Nephron (organoid): ENCODE data around the gene SFXN1.

Experiments used
- H3K27ac Mint-ChIP-seq, 3 experiments: 2 replicates each; pipeline ENCODE4 v1.8.0; 2020; ENCODE audit warnings: mixed read lengths in 3 of 3, mild to moderate bottlenecking in 2 of 3, moderate library complexity in 1 of 3
- H3K27me3 Mint-ChIP-seq: 2 replicates; pipeline ENCODE4 v1.8.0; 2021; ENCODE audit warnings: low read depth, mild to moderate bottlenecking, moderate library complexity, mixed read lengths
- H3K36me3 Mint-ChIP-seq: 2 replicates; pipeline ENCODE4 v1.8.0; 2020; ENCODE audit warnings: low read depth, mixed read lengths
- H3K4me1 Mint-ChIP-seq: 2 replicates; pipeline ENCODE4 v1.8.0; 2020; ENCODE audit warnings: mixed read lengths
- H3K4me3 Mint-ChIP-seq, 3 experiments: 2 replicates each; pipeline ENCODE4 v1.8.0; 2020; ENCODE audit warnings: mild to moderate bottlenecking in 3 of 3, mixed read lengths in 3 of 3, moderate library complexity in 2 of 3
- H3K9me3 Mint-ChIP-seq: 2 replicates; pipeline ENCODE4 v1.8.0; 2020; ENCODE audit warnings: mixed read lengths
- TF ChIP-seq, protein P1 (sequence below), 3 experiments: fragments of 200-600 bp; sonication (generic); IDR thresholded peaks; one replicate each; pipeline ENCODE4 v1.5.0; 2021; ENCODE audit warnings: antibody characterized with exemption in 3 of 3; ENCODE audit not compliant: unreplicated experiment in 3 of 3

Gene SFXN1

GRCh38 chr5:175548626-175549311 lies 70.4 kb downstream of the SFXN1 start:
- Mint-ChIP-seq H3K27me3 (peaks cover 30% of the 10 kb centered on the region), H3K4me3 (peak overlapping the region in 2 of 3 experiments; percentile 26 to 44), H3K27ac (no peak overlapping the region)

DNA sequence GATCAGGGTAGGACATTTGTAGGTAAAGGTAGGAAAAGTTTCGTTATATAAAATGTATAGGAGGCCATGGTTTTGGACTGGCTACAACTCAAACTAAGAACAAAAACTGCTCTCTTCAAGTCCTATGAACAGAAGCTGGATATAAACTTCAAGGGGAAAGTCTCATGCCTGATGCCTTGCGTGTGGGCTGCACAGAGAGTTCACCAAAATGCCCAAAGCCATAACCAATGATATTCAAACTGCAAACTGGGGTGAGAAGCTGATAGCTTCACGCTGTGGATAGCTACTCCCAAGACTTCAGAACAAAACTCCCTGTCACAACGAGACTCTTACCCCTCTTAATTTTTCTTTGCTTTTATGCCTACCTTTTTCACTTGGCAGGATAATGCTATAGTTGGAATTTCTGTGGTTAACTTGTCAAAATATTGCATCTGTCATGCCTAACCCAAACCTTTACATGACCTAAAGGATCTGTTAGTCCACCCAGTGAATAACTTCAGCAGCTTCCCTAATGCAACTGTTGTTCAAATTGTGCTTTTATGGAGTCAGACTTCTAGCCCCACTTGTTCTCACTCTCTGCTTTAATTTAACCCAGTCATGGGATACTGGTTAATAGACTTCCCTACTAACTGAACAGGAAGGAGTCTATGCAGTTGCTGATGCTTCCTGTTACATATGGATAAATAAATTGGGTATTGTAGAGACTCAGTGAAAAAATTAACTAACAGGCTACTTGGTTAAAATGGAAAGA lies 71.9 kb downstream of the SFXN1 start:
- TF ChIP-seq, protein P1, sequence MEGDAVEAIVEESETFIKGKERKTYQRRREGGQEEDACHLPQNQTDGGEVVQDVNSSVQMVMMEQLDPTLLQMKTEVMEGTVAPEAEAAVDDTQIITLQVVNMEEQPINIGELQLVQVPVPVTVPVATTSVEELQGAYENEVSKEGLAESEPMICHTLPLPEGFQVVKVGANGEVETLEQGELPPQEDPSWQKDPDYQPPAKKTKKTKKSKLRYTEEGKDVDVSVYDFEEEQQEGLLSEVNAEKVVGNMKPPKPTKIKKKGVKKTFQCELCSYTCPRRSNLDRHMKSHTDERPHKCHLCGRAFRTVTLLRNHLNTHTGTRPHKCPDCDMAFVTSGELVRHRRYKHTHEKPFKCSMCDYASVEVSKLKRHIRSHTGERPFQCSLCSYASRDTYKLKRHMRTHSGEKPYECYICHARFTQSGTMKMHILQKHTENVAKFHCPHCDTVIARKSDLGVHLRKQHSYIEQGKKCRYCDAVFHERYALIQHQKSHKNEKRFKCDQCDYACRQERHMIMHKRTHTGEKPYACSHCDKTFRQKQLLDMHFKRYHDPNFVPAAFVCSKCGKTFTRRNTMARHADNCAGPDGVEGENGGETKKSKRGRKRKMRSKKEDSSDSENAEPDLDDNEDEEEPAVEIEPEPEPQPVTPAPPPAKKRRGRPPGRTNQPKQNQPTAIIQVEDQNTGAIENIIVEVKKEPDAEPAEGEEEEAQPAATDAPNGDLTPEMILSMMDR (IDR thresholded peaks at IDR 0.05; ENCODE audit: unreplicated experiment in 3 of 3) = no peak
- peaks cover 7% of the 10 kb centered on the region for H3K9me3 Mint-ChIP-seq
- no peak overlapping the region for H3K4me3 Mint-ChIP-seq
- no peaks in the 10 kb centered on the region for H3K36me3 Mint-ChIP-seq
- peaks cover 34% of the 10 kb centered on the region for H3K27me3 Mint-ChIP-seq
- no peaks in the 10 kb centered on the region for H3K4me1 Mint-ChIP-seq
- no peak overlapping the region for H3K27ac Mint-ChIP-seq

More at GRCh38 chr5:175548626-175549311, 70.4 kb downstream of the SFXN1 start:
- H3K9me3 Mint-ChIP-seq = no peaks in the 10 kb centered on the region
- TF ChIP-seq, protein P1 (IDR thresholded peaks at IDR 0.05; ENCODE audit: unreplicated experiment in 3 of 3) = no peak
- no peaks in the 10 kb centered on the region for H3K4me1 Mint-ChIP-seq
- no peaks in the 10 kb centered on the region for H3K36me3 Mint-ChIP-seq

- Mint-ChIP-seq H3K4me3 (no peak overlapping the region), H3K36me3 (no peaks in the 10 kb centered on the region), H3K27ac (no peak overlapping the region), H3K9me3 (peaks cover 7% of the 10 kb centered on the region), H3K27me3 (peaks cover 31% of the 10 kb centered on the region), H3K4me1 (no peaks in the 10 kb centered on the region)
- TF ChIP-seq, protein P1 (IDR thresholded peaks at IDR 0.05; ENCODE audit: unreplicated experiment in 3 of 3) = no peak
Observed at GRCh38 chr5:175551266-175551665, 72.9 kb downstream of the SFXN1 start.

GRCh38 chr5:175554296-175554695 lies 75.9 kb downstream of the SFXN1 start:
- Mint-ChIP-seq H3K4me1 (no peaks in the 10 kb centered on the region), H3K27ac (no peak overlapping the region), H3K27me3 (peaks cover 16% of the 10 kb centered on the region), H3K9me3 (peaks cover 7% of the 10 kb centered on the region), H3K36me3 (no peaks in the 10 kb centered on the region), H3K4me3 (no peak overlapping the region)
- TF ChIP-seq, protein P1 (IDR thresholded peaks at IDR 0.05; ENCODE audit: unreplicated experiment in 3 of 3) = no peak

- Mint-ChIP-seq H3K36me3 (no peaks in the 10 kb centered on the region), H3K27ac (no peak overlapping the region), H3K4me1 (no peaks in the 10 kb centered on the region), H3K9me3 (peaks cover 7% of the 10 kb centered on the region), H3K4me3 (no peak overlapping the region), H3K27me3 (peaks cover 16% of the 10 kb centered on the region)
- TF ChIP-seq, protein P1 (IDR thresholded peaks at IDR 0.05; ENCODE audit: unreplicated experiment in 3 of 3) = no peak
Observed at GRCh38 chr5:175555168-175555785, 76.9 kb downstream of the SFXN1 start.
